ENCODE data around the gene FGF10.

DNA sequence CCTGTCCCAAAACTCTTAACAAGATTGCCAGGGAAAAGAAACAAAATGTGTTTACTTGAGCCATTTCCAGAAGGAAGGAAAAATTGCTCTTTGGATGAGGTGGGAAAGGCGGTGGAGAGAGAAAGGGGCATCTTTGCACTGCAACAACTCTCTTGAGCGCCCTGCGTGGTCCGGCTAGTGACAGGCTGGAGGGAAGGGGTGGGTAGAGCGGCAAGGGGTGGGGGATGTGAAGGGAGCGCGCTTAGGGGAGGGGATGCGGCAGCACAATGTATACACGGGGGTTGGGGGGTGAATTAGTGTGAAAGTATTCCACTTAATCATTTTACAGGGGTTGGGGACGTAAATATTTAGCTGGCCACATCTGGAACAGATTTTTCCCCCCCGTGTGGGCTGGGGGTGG, 1.3 kb downstream of the FGF10 start:
- TF ChIP-seq CTCF (conservative IDR thresholded peaks at IDR 0.05; ENCODE audit: low read length) = no peak
- no peak for TF ChIP-seq EZH2phosphoT487 (IDR thresholded peaks at IDR 0.05; ENCODE audit: borderline replicate concordance, low read depth, low read length)
